ENCODE results near the gene PTTG1IP. TPM values are rescaled to one million over a fixed set of nuclear protein-coding genes. Genes with fewer than 3 reads are reported as not detected.

The PTTG1IP gene
- total and polyA plus RNA-seq, 10 of the 15 experiments (the other 5 are each of a cell fraction or from before 2014, with no cell fraction given), result 2.4 to 56.4 (median 44.4) TPM

GRCh38 chr21:44845418-44846223, 27.9 kb downstream of the PTTG1IP start:
- Histone ChIP-seq H3K79me2 (ENCODE audit: control insufficient read depth, insufficient read depth, low read length) (no peaks in the 10 kb centered on the region), H3K9ac (ENCODE audit: control insufficient read depth, insufficient read depth, low read length) (no peak overlapping the region), H4K20me1 (ENCODE audit: control insufficient read depth, insufficient read depth) (no peaks in the 10 kb centered on the region), H3K9me3 (replicated peaks; ENCODE audit: control insufficient read depth, insufficient read depth, low read length) (no peaks in the 10 kb centered on the region), H3K4me3 (peak overlapping the region; percentile 47; the same call in 1 of the 2 replicates), H2AFZ (ENCODE audit: control insufficient read depth, low read depth, low read length) (peak overlapping the region; percentile 61), H3K36me3 (ENCODE audit: control insufficient read depth in 2 of 2, insufficient read depth in 2 of 2, low read length in 1 of 2) (peaks cover 0 to 12% of the 10 kb centered on the region in 2 experiments; a peak in 2 of 4 replicates), H3K4me1 (ENCODE audit: control insufficient read depth, insufficient read depth, low read length) (no peaks in the 10 kb centered on the region; the same call in 1 of the 2 replicates), H3K4me2 (ENCODE audit: control insufficient read depth, insufficient read depth) (peak overlapping the region; percentile 79), H3K27ac (ENCODE audit: control insufficient read depth, insufficient read depth) (no peak overlapping the region), H3K27me3 (replicated peaks in 1 of 2; ENCODE audit: control insufficient read depth in 2 of 2, insufficient read depth in 2 of 2, low read length in 1 of 2) (no peaks in the 10 kb centered on the region; a peak in 2 of 4 replicates)
- POLR2A ChIA-PET, result interaction anchor here (0.6 kb wide), 1 partner anchor 226 kb away, joined by 5 read pairs; no protein-coding TSS in a partner anchor
- DNase-seq (ENCODE audit: low read depth, low spot score), result no peak
- intact Hi-C loops (cut with micrococcal nuclease; ENCODE audit: unreplicated experiment) (no loop called here), in situ Hi-C loops (cut with MboI) (no loop called here)
- ATAC-seq, result peak; percentile 83
- RAD21 ChIA-PET (ENCODE audit: unreplicated experiment), result no interaction called here
- FAIRE-seq, result no peak
- CTCF ChIA-PET, result interaction anchor here (1.0 to 1.7 kb wide), 4 partner anchors 11 to 96 kb away, joined by 3 to 5 read pairs (median 3); partner anchors contain the start of gene PTTG1IP
- BruUV-seq (replicated peaks), result no TSS peak
- 12% methylated on average over 34 of the region's 34 CpGs for whole genome bisulfite sequencing (ENCODE audit: insufficient coverage, insufficient replicate concordance, low lambda C conversion rate, missing lambda C conversion rate)
- SMC1A ChIA-PET (ENCODE audit: uncharacterized antibody, unreplicated experiment), result interaction anchor here (0.9 kb wide), 1 partner anchor 36 kb away, joined by 3 read pairs; no protein-coding TSS in a partner anchor
- no peak for TF ChIP-seq TBL1XR1 (IDR thresholded peaks at IDR 0.05; ENCODE audit: low read depth, low read length)
- TF ChIP-seq RUNX3 (IDR thresholded peaks at IDR 0.05; ENCODE audit: low read length), result 0 out of 2 replicates have a peak, but pooled peaks have one; percentile 5
- TF ChIP-seq DPF2 (IDR thresholded peaks at IDR 0.05), result peak; percentile 38; the same call in 1 of the 2 replicates
- no peak for TF ChIP-seq E2F4 (IDR thresholded peaks at IDR 0.05; ENCODE audit: low read depth, low read length)
- TF ChIP-seq WRNIP1 (IDR thresholded peaks at IDR 0.05; ENCODE audit: borderline replicate concordance, low read depth, low read length), result no peak
- TF ChIP-seq CTCF (IDR thresholded peaks at IDR 0.05 in 2 of 3, conservative IDR thresholded peaks at IDR 0.05 in 1 of 3; ENCODE audit: control insufficient read depth in 2 of 3, extremely low read depth in 1 of 3, insufficient read depth in 1 of 3, low read depth in 3 of 3, low read length in 3 of 3), result peak; percentile 18 to 32 (median 27); a peak in 4 of 6 replicates
- TF ChIP-seq IKZF1 (conservative IDR thresholded peaks at IDR 0.05), result peak; percentile 60; the same call in 1 of the 2 replicates
- TF ChIP-seq SMARCA5 (IDR thresholded peaks at IDR 0.05), result peak; percentile 48; the same call in 1 of the 2 replicates
- peak in 1 of 2 experiments; percentile 17; a peak in 1 of 4 replicates for TF ChIP-seq BHLHE40 (IDR thresholded peaks at IDR 0.05; ENCODE audit: borderline replicate concordance in 1 of 2, low read depth in 2 of 2, low read length in 1 of 2)
- 0 out of 2 replicates have a peak, but pooled peaks have one; percentile 21 for TF ChIP-seq NKRF (conservative IDR thresholded peaks at IDR 0.05)
- 0 out of 3 replicates have a peak, but pooled peaks of 1 of the 2 experiments have one; percentile 17 for TF ChIP-seq EGR1 (IDR thresholded peaks at IDR 0.05; ENCODE audit: borderline replicate concordance in 1 of 2, low read depth in 2 of 2, low read length in 2 of 2)
- peak; percentile 2; the same call in 1 of the 2 replicates for TF ChIP-seq RAD21 (IDR thresholded peaks at IDR 0.05; ENCODE audit: insufficient read depth, low read depth, low read length)
